ENCODE results near the gene RNF166.

DNA sequence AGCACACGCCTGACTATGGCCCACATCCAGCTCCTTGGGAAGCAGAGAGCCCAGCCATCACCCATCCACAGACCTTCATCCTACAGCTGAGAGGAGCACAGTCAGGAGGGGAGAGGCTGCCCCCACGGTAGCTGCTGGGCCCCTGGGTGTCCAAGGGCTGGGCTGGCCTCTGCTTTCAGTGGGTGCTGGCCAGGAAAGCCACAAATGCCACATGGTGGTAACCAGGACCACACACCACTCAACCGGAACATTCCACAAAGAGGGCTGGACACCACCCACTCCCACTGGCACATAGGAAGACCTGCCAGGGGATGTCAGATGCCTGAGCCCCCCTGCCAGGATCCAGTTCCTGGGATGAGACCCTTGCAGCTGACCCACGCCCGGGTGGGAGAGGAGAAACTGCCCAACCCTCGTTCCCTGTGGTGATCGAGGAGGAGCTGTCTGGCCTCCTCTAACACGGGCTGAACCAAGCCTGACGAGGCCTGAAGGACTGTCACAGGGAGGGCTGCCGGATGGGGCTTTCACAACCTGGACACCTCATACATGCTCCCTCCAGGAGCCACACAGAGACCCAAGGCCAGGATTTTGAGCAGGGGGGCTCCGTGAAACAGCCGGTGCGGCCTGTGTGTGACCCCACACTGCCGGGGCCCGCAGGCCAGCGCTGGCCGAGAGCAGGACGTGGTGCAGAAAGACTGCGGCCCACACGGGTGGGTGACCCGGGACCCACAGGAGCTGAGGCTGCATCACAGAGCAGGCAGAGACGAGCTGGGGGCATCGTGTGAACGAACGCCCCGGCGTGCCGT is 48.1 kb upstream of the RNF166 start:
- TF ChIP-seq ZNF589 (CRISPR knock-in tag; conservative IDR thresholded peaks at IDR 0.05) (no peak), YY1 (IDR thresholded peaks at IDR 0.05; ENCODE audit: insufficient read depth, insufficient replicate concordance, low read depth, low read length) (no peak), ZBTB21 (CRISPR knock-in tag; IDR thresholded peaks at IDR 0.05) (no peak)
- TF ChIP-seq, protein P1, sequence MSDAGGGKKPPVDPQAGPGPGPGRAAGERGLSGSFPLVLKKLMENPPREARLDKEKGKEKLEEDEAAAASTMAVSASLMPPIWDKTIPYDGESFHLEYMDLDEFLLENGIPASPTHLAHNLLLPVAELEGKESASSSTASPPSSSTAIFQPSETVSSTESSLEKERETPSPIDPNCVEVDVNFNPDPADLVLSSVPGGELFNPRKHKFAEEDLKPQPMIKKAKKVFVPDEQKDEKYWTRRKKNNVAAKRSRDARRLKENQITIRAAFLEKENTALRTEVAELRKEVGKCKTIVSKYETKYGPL (CRISPR knock-in tag; IDR thresholded peaks at IDR 0.05), result no peak
- TF ChIP-seq, protein P2, sequence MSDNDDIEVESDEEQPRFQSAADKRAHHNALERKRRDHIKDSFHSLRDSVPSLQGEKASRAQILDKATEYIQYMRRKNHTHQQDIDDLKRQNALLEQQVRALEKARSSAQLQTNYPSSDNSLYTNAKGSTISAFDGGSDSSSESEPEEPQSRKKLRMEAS (IDR thresholded peaks at IDR 0.05), result no peak
- TF ChIP-seq, protein P3, sequence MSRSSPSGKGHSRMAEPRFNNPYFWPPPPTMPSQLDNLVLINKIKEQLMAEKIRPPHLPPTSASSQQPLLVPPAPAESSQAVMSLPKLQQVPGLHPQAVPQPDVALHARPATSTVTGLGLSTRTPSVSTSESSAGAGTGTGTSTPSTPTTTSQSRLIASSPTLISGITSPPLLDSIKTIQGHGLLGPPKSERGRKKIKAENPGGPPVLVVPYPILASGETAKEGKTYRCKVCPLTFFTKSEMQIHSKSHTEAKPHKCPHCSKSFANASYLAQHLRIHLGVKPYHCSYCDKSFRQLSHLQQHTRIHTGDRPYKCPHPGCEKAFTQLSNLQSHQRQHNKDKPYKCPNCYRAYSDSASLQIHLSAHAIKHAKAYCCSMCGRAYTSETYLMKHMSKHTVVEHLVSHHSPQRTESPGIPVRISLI (CRISPR knock-in tag; IDR thresholded peaks at IDR 0.05; ENCODE audit: borderline replicate concordance), result no peak
